NCI-H82 (cell line): ENCODE measurements around the gene PBRM1.

ENCODE experiments used
- DNase-seq: peaks from one replicate; lab custom pipeline; 2025; lab: John Stamatoyannopoulos, UW

Gene PBRM1

GRCh38 chr3:52574056-52574965, 111.4 kb downstream of the PBRM1 start:
- no peak for DNase-seq

- DNase-seq = no peak
These were observed 113.5 kb downstream of the PBRM1 start for GRCh38 chr3:52572221-52572620.

- DNase-seq = no peak
These were observed 115.6 kb downstream of the PBRM1 start for GRCh38 chr3:52570076-52570475.

- no peak for DNase-seq
These were observed 117.6 kb downstream of the PBRM1 start for GRCh38 chr3:52568069-52568468.

GRCh38 chr3:52563984-52564383, 121.7 kb downstream of the PBRM1 start:
- no peak for DNase-seq

GRCh38 chr3:52561028-52561747, 124.5 kb downstream of the PBRM1 start:
- no peak for DNase-seq

- DNase-seq = no peak
These were observed 127.3 kb downstream of the PBRM1 start for GRCh38 chr3:52558436-52558835.

- DNase-seq = no peak
These were observed 128.4 kb downstream of the PBRM1 start for GRCh38 chr3:52557011-52557960.

GRCh38 chr3:52555056-52555455, 130.7 kb downstream of the PBRM1 start:
- no peak for DNase-seq

- no peak for DNase-seq
These were observed 131.5 kb downstream of the PBRM1 start for GRCh38 chr3:52554026-52554755.

- no peak for DNase-seq
These were observed 133.6 kb downstream of the PBRM1 start for GRCh38 chr3:52552089-52552488.

GRCh38 chr3:52551118-52551517, 134.6 kb downstream of the PBRM1 start:
- peak; percentile 25 for DNase-seq

GRCh38 chr3:52547143-52547542, 138.6 kb downstream of the PBRM1 start:
- no peak for DNase-seq

GRCh38 chr3:52546111-52546901, 139.4 kb downstream of the PBRM1 start:
- DNase-seq = no peak

- peak; percentile 23 for DNase-seq
These were observed 140.8 kb downstream of the PBRM1 start for GRCh38 chr3:52544937-52545336.

GRCh38 chr3:52541050-52541449, 144.7 kb downstream of the PBRM1 start:
- DNase-seq = no peak

GRCh38 chr3:52539010-52539653, 146.6 kb downstream of the PBRM1 start:
- no peak for DNase-seq

- no peak for DNase-seq
These were observed 147.8 kb downstream of the PBRM1 start for GRCh38 chr3:52537726-52538421.

GRCh38 chr3:52537165-52537620, 148.5 kb downstream of the PBRM1 start:
- peak; percentile 41 for DNase-seq
